Liver (tissue), 3 donors: ENCODE measurements around the gene RYR1.

Source experiments
- EGR1 ChIP-seq, 2 donors: IDR thresholded peaks; 2 replicates each; pipeline ENCODE4 v1.6.1; 2016 to 2018; ENCODE audit warnings: antibody characterized with exemption in 2 of 2, low read depth in 2 of 2
- FOXA1 ChIP-seq: IDR thresholded peaks from 2 replicates; pipeline ENCODE4 v1.6.1; 2016; ENCODE audit warnings: antibody characterized with exemption
- GABPA ChIP-seq, 2 donors: IDR thresholded peaks in 1 of 2; conservative IDR thresholded peaks in 1 of 2; 2 replicates each; pipeline ENCODE4 v1.6.1; 2016; ENCODE audit warnings: antibody characterized with exemption in 2 of 2, mild to moderate bottlenecking in 1 of 2, moderate library complexity in 1 of 2
- RAD21 ChIP-seq, 2 donors: IDR thresholded peaks; 2 replicates each; pipeline ENCODE4 v1.6.1; 2016; ENCODE audit warnings: antibody characterized with exemption in 2 of 2, mild to moderate bottlenecking in 2 of 2
- SP1 ChIP-seq: IDR thresholded peaks from 2 replicates; pipeline ENCODE4 v1.6.1; 2018; ENCODE audit warnings: antibody characterized with exemption, mild to moderate bottlenecking
- TAF1 ChIP-seq: conservative IDR thresholded peaks from 2 replicates; pipeline ENCODE4 v1.6.1; 2016; ENCODE audit warnings: antibody characterized with exemption, mild to moderate bottlenecking
- YY1 ChIP-seq: IDR thresholded peaks from 2 replicates; pipeline ENCODE4 v1.6.1; 2016; ENCODE audit warnings: antibody characterized with exemption, mild to moderate bottlenecking
- TF ChIP-seq, protein P1 (sequence below): fragments of 150-350 bp; IDR thresholded peaks from 2 replicates; pipeline ENCODE4 v1.5.1; 2017; ENCODE audit warnings: improper control_type of control experiment, low read depth, low read length; ENCODE audit not compliant: missing input control
- TF ChIP-seq, protein P2 (sequence below): IDR thresholded peaks from 2 replicates; pipeline ENCODE4 v1.6.1; 2016; ENCODE audit warnings: antibody characterized with exemption
- TF ChIP-seq, protein P3 (sequence below): IDR thresholded peaks from 2 replicates; pipeline ENCODE4 v1.6.1; 2016; ENCODE audit warnings: antibody characterized with exemption
- TF ChIP-seq, protein P4 (sequence below): IDR thresholded peaks from 2 replicates; pipeline ENCODE4 v1.6.1; 2016; ENCODE audit warnings: antibody characterized with exemption, mild to moderate bottlenecking
- TF ChIP-seq, protein P5 (sequence below): IDR thresholded peaks from 2 replicates; pipeline ENCODE4 v1.6.1; 2016; ENCODE audit warnings: antibody characterized with exemption
- donor health status: healthy.
- donor health status: healthy.

DNA sequence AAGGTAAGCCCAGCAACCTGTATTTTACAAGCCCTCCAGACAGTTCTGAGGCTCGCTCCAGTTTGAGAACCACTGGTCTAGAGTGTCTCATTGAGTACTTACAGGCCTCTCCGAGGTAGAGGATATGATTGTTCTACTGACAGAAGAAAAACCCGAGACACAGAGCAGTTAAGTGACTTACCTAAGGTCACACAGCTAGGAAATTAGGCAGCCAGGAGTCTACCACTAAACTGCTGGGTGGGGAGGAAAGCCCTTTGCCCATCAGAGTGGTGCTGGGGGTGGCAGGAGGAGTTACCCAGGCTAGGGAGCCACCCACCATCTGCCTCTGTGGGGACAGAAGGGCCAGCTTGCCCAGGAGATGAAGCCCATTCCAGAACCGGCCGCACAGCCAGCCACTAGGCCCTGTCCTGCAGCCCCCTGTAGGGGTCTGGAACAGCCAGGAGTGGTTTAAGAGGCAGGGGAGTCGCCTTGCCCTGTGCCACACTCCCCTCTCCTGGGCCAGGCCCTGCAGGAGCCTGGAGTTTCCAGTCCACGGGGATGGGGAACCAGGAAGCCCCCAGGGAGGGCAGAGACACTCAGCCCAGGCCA lies 8.2 kb upstream of the RYR1 start:
- TF ChIP-seq RAD21 (IDR thresholded peaks at IDR 0.05) (no peak), YY1 (no peak), EGR1 (IDR thresholded peaks at IDR 0.05; ENCODE audit: low read depth in 2 of 2) (no peak), GABPA (IDR thresholded peaks at IDR 0.05 in 1 of 2, conservative IDR thresholded peaks at IDR 0.05 in 1 of 2) (no peak), TAF1 (no peak), SP1 (no peak), FOXA1 (no peak)
- TF ChIP-seq, protein P1, sequence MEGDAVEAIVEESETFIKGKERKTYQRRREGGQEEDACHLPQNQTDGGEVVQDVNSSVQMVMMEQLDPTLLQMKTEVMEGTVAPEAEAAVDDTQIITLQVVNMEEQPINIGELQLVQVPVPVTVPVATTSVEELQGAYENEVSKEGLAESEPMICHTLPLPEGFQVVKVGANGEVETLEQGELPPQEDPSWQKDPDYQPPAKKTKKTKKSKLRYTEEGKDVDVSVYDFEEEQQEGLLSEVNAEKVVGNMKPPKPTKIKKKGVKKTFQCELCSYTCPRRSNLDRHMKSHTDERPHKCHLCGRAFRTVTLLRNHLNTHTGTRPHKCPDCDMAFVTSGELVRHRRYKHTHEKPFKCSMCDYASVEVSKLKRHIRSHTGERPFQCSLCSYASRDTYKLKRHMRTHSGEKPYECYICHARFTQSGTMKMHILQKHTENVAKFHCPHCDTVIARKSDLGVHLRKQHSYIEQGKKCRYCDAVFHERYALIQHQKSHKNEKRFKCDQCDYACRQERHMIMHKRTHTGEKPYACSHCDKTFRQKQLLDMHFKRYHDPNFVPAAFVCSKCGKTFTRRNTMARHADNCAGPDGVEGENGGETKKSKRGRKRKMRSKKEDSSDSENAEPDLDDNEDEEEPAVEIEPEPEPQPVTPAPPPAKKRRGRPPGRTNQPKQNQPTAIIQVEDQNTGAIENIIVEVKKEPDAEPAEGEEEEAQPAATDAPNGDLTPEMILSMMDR, result no peak
- TF ChIP-seq, protein P2, sequence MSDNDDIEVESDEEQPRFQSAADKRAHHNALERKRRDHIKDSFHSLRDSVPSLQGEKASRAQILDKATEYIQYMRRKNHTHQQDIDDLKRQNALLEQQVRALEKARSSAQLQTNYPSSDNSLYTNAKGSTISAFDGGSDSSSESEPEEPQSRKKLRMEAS, result no peak
- TF ChIP-seq, protein P3, sequence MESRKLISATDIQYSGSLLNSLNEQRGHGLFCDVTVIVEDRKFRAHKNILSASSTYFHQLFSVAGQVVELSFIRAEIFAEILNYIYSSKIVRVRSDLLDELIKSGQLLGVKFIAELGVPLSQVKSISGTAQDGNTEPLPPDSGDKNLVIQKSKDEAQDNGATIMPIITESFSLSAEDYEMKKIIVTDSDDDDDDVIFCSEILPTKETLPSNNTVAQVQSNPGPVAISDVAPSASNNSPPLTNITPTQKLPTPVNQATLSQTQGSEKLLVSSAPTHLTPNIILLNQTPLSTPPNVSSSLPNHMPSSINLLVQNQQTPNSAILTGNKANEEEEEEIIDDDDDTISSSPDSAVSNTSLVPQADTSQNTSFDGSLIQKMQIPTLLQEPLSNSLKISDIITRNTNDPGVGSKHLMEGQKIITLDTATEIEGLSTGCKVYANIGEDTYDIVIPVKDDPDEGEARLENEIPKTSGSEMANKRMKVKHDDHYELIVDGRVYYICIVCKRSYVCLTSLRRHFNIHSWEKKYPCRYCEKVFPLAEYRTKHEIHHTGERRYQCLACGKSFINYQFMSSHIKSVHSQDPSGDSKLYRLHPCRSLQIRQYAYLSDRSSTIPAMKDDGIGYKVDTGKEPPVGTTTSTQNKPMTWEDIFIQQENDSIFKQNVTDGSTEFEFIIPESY, result no peak
- TF ChIP-seq, protein P4, sequence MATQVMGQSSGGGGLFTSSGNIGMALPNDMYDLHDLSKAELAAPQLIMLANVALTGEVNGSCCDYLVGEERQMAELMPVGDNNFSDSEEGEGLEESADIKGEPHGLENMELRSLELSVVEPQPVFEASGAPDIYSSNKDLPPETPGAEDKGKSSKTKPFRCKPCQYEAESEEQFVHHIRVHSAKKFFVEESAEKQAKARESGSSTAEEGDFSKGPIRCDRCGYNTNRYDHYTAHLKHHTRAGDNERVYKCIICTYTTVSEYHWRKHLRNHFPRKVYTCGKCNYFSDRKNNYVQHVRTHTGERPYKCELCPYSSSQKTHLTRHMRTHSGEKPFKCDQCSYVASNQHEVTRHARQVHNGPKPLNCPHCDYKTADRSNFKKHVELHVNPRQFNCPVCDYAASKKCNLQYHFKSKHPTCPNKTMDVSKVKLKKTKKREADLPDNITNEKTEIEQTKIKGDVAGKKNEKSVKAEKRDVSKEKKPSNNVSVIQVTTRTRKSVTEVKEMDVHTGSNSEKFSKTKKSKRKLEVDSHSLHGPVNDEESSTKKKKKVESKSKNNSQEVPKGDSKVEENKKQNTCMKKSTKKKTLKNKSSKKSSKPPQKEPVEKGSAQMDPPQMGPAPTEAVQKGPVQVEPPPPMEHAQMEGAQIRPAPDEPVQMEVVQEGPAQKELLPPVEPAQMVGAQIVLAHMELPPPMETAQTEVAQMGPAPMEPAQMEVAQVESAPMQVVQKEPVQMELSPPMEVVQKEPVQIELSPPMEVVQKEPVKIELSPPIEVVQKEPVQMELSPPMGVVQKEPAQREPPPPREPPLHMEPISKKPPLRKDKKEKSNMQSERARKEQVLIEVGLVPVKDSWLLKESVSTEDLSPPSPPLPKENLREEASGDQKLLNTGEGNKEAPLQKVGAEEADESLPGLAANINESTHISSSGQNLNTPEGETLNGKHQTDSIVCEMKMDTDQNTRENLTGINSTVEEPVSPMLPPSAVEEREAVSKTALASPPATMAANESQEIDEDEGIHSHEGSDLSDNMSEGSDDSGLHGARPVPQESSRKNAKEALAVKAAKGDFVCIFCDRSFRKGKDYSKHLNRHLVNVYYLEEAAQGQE, result no peak
- TF ChIP-seq, protein P5, sequence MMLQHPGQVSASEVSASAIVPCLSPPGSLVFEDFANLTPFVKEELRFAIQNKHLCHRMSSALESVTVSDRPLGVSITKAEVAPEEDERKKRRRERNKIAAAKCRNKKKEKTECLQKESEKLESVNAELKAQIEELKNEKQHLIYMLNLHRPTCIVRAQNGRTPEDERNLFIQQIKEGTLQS, result no peak
